D341Med (cell line): Measurements from ENCODE around the gene CRELD2.

Experiments used
- DNase-seq: peaks from one replicate; pipeline ENCODE4 v3.0.0; 2012; ENCODE audit warnings: low spot score

Gene CRELD2

GRCh38 chr22:49968831-49969661 lies 50.6 kb downstream of the CRELD2 start:
- DNase-seq = no peak

- no peak for DNase-seq
Observed at GRCh38 chr22:49969751-49970527, 51.5 kb downstream of the CRELD2 start.

DNA sequence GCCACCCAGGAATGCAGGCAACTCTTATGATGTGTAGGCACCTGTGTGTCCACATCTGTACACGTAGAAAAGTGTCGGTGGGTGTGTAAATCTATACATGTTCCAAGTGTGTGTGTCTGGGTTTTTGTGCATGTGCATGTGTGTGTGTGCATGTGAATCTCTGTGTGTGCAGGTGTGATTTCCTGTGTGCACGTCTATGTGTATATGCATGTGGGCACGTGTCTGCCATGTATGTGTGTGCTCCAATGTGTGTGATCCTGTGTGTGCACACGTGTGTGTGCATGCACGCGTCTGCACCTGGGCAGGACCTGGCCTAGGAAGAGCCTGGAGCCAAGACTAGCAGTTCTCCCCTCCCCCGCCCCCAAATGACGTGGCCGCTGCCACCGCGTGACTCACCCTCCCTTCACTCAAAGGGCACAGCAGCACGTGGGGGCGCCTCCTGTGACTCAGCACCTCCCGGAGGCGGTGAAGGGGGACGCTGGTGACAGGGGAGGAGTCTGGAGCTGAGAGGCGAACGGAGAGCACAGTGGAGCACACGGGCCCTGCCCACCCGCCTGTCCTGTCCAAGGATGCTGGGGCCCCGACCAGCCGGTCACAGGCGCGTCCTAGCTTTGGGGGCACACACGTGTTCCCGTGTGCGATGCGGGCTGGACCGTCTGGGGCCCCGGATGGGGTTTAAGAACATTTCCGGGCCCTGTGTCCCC lies 52.2 kb downstream of the CRELD2 start:
- DNase-seq = no peak

DNA sequence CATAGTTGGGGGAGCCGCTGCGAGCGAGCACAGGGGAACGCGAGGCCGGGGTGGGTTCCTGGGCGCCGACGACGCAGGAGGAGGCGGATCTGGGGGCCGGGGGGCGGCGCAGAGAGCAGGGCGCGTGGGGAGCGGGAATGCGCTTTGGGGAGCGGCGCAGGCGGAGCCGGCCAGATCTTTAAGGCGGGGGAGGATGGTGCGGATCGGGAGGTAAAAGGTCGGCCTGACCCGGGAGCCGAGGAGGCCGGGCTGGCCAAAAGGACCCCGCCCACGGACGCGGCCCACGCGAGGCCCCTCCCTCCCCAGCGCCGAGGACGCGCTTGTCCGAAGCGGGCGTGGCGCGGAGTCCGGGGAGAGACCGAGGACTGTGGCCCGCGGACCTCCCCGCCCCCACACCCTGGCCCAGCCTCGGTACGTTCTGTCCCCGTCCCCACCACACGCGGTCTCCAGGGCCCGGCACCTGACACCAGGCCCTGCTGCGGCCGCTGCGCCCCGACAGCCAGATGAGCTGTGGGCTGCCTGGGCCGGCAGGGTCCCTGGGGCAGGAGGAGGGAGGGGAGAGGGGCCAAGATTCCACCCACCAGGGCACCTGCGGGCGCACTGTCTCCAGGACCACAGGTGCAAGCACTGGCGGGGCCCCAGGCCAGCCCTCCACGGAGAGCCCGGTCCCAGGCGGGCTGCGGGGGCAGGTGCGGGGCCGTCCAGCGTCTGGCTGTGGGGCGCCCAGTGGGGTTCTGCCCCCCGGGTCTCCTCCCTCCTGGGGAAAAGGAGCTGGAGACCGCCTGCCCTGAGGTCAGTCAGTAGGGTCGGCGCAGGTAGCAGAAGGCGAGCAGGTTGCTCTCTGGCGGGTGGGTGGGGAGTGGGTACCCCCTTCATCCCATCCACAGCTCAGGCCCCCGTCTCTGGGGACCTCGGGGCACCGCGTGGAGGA lies 53.1 kb downstream of the CRELD2 start:
- no peak for DNase-seq

GRCh38 chr22:49972163-49973017 lies 54.0 kb downstream of the CRELD2 start:
- DNase-seq = no peak

- no peak for DNase-seq
Observed at GRCh38 chr22:49973018-49973961, 54.9 kb downstream of the CRELD2 start.

DNA sequence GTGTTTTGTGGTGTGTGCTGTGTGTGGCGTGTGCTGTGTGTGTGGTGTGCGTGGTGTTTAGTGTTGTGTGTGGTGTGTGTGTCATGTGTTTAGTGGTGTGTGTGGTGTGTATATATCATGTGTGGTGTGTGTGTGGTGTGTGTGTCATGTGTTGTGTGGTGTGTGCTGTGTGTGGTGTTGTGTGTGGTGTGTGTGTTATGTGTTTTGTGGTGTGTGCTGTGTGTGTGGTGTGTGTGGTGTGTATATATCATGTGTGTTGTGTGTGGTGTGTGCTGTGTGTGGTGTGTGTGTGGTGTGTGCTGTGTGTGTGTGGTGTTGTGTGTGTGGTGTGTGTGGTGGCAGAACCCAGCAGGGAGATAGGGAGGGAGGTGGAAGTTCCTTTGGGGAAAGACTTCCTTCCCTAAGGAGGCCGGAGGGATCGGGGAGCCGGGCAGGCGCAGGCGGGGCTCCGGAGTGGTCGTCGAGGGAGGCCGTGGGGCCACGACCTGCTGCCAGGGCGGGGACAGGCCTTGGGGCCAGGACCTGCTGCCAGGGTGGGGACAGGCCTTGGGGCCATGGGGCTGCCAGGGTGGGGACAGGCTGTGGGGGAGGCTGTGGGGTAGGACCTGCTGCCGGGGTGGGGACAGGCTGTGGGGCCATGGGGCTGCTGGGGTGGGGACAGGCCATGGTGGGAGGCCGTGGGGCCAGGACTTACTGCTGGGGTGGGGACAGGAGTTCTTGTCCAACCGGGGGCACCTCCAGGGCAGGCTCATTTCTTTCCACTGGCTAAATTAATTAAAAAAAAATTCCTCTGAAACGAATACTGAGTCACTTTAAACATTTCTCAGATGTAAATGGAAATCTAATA lies 57.3 kb downstream of the CRELD2 start:
- no peak for DNase-seq

GRCh38 chr22:49976439-49977175 lies 58.2 kb downstream of the CRELD2 start:
- DNase-seq = no peak
